ENCODE measurements around the gene SFMBT2. TPM values are rescaled to one million over a fixed set of nuclear protein-coding genes. Genes with fewer than 3 reads are reported as not detected.
A peak's percentile ranks its signal among the peaks of the same experiment; 100 is the strongest.

SFMBT2 gene
- total RNA-seq, 1 donor from 2014 or later, result 9.1 TPM

GRCh38 chr10:7283246-7283645 is 127.6 kb downstream of the SFMBT2 start:
- Mint-ChIP-seq H3K4me1 (ENCODE audit: low read depth) (no peaks in the 10 kb centered on the region), H3K4me3 (ENCODE audit: low read depth) (no peak overlapping the region), H3K27ac (no peak overlapping the region), H3K9me3 (ENCODE audit: low read depth) (peaks cover 7% of the 10 kb centered on the region), H3K36me3 (ENCODE audit: insufficient read depth) (no peaks in the 10 kb centered on the region), H3K27me3 (no peaks in the 10 kb centered on the region)
- TF ChIP-seq CTCF (IDR thresholded peaks at IDR 0.05; ENCODE audit: unreplicated experiment), result no peak
- no peak for DNase-seq (ENCODE audit: low spot score, unreplicated experiment)

- peaks cover 4% of the 10 kb centered on the region for H3K9me3 Mint-ChIP-seq (ENCODE audit: low read depth)
- H3K27ac Mint-ChIP-seq, result no peak overlapping the region
- no peak overlapping the region for H3K4me3 Mint-ChIP-seq (ENCODE audit: low read depth)
- no peaks in the 10 kb centered on the region for H3K4me1 Mint-ChIP-seq (ENCODE audit: low read depth)
- no peaks in the 10 kb centered on the region for H3K27me3 Mint-ChIP-seq
- no peak for TF ChIP-seq CTCF (IDR thresholded peaks at IDR 0.05; ENCODE audit: unreplicated experiment)
- H3K36me3 Mint-ChIP-seq (ENCODE audit: insufficient read depth), result no peaks in the 10 kb centered on the region
- DNase-seq (ENCODE audit: low spot score, unreplicated experiment), result no peak
Observed at GRCh38 chr10:7282457-7282856, 128.4 kb downstream of the SFMBT2 start.

- H3K36me3 Mint-ChIP-seq (ENCODE audit: insufficient read depth), result no peaks in the 10 kb centered on the region
- no peaks in the 10 kb centered on the region for H3K9me3 Mint-ChIP-seq (ENCODE audit: low read depth)
- no peaks in the 10 kb centered on the region for H3K27me3 Mint-ChIP-seq
Observed at GRCh38 chr10:7281429-7281828, 129.4 kb downstream of the SFMBT2 start.

GRCh38 chr10:7279303-7279702 is 131.5 kb downstream of the SFMBT2 start:
- no peaks in the 10 kb centered on the region for H3K9me3 Mint-ChIP-seq (ENCODE audit: low read depth)
- peak overlapping the region; percentile 18 for H3K27ac Mint-ChIP-seq
- TF ChIP-seq CTCF (IDR thresholded peaks at IDR 0.05; ENCODE audit: unreplicated experiment), result no peak
- H3K27me3 Mint-ChIP-seq, result no peaks in the 10 kb centered on the region
- no peak for DNase-seq (ENCODE audit: low spot score, unreplicated experiment)
- no peak overlapping the region for H3K4me3 Mint-ChIP-seq (ENCODE audit: low read depth)
- H3K4me1 Mint-ChIP-seq (ENCODE audit: low read depth), result no peaks in the 10 kb centered on the region
- H3K36me3 Mint-ChIP-seq (ENCODE audit: insufficient read depth), result no peaks in the 10 kb centered on the region

More at GRCh38 chr10:7281429-7281828, 129.4 kb downstream of the SFMBT2 start:
- no peaks in the 10 kb centered on the region for H3K4me1 Mint-ChIP-seq (ENCODE audit: low read depth)
- TF ChIP-seq CTCF (IDR thresholded peaks at IDR 0.05; ENCODE audit: unreplicated experiment), result no peak
- DNase-seq (ENCODE audit: low spot score, unreplicated experiment), result no peak
- H3K27ac Mint-ChIP-seq, result no peak overlapping the region
- H3K4me3 Mint-ChIP-seq (ENCODE audit: low read depth), result no peak overlapping the region

GRCh38 chr10:7277867-7278266 is 133.0 kb downstream of the SFMBT2 start:
- no peak overlapping the region for H3K4me3 Mint-ChIP-seq (ENCODE audit: low read depth)
- H3K4me1 Mint-ChIP-seq (ENCODE audit: low read depth), result no peaks in the 10 kb centered on the region
- no peak for TF ChIP-seq CTCF (IDR thresholded peaks at IDR 0.05; ENCODE audit: unreplicated experiment)
- H3K36me3 Mint-ChIP-seq (ENCODE audit: insufficient read depth), result no peaks in the 10 kb centered on the region
- H3K9me3 Mint-ChIP-seq (ENCODE audit: low read depth), result no peaks in the 10 kb centered on the region
- H3K27me3 Mint-ChIP-seq, result no peaks in the 10 kb centered on the region
- H3K27ac Mint-ChIP-seq, result no peak overlapping the region
- no peak for DNase-seq (ENCODE audit: low spot score, unreplicated experiment)
